Activated T-cell treated with anti-CD3 and anti-CD28 coated beads, Interleukin-2, amount 50 U/mL, for 72 hours (primary cell): ENCODE measurements around the gene NAA25. TPM values are rescaled to one million over a fixed set of nuclear protein-coding genes. Genes with fewer than 3 reads are reported as not detected.
"Not testable (repeated sequence)": the region's sequence is repeated elsewhere in the genome, so short reads cannot be mapped to it uniquely, and the experiment has no call there.

Experiments used
- ATAC-seq, 2 donors: fragments of 150-1000 bp; cut with Tn5 transposase; replicated peaks in 1 of 2; 2 replicates each; pipeline ENCODE4 v1.10.0; 2021; ENCODE audit warnings: moderate library complexity in 2 of 2, mild to moderate bottlenecking in 1 of 2
- DNase-seq, 2 donors: peaks; one replicate each; pipeline ENCODE4 v3.0.0; 2021 to 2022; ENCODE audit warnings: mixed read lengths in 1 of 2
- H3K27ac Mint-ChIP-seq: one replicate; pipeline ENCODE4 v1.8.0; 2022; ENCODE audit warnings: mild to moderate bottlenecking, moderate library complexity, mixed read lengths
- H3K27me3 Mint-ChIP-seq: one replicate; pipeline ENCODE4 v1.8.0; 2022; ENCODE audit warnings: low read depth, mixed read lengths
- H3K36me3 Mint-ChIP-seq, 2 donors: one replicate each; pipeline ENCODE4 v1.8.0; 2022; ENCODE audit warnings: mixed read lengths in 2 of 2, mild to moderate bottlenecking in 1 of 2; ENCODE audit not compliant: insufficient read depth in 2 of 2
- H3K4me1 Mint-ChIP-seq: one replicate; pipeline ENCODE4 v1.8.0; 2022; ENCODE audit warnings: low read depth, mixed read lengths
- H3K4me3 Mint-ChIP-seq, 2 donors: one replicate each; pipeline ENCODE4 v1.8.0; 2022; ENCODE audit warnings: mild to moderate bottlenecking in 2 of 2, mixed read lengths in 2 of 2, moderate library complexity in 2 of 2
- H3K9me3 Mint-ChIP-seq, 2 donors: one replicate each; pipeline ENCODE4 v1.8.0; 2022; ENCODE audit warnings: mixed read lengths in 2 of 2
- total RNA-seq, 2 donors: library from RNA; stranded (reverse); gene quantifications; one replicate each; pipeline ENCODE4 v1.2.3, GENCODE V29; 2022

NAA25 gene
- total RNA-seq, 2 donors from 2014 or later: 36.3 to 47.0 TPM

DNA sequence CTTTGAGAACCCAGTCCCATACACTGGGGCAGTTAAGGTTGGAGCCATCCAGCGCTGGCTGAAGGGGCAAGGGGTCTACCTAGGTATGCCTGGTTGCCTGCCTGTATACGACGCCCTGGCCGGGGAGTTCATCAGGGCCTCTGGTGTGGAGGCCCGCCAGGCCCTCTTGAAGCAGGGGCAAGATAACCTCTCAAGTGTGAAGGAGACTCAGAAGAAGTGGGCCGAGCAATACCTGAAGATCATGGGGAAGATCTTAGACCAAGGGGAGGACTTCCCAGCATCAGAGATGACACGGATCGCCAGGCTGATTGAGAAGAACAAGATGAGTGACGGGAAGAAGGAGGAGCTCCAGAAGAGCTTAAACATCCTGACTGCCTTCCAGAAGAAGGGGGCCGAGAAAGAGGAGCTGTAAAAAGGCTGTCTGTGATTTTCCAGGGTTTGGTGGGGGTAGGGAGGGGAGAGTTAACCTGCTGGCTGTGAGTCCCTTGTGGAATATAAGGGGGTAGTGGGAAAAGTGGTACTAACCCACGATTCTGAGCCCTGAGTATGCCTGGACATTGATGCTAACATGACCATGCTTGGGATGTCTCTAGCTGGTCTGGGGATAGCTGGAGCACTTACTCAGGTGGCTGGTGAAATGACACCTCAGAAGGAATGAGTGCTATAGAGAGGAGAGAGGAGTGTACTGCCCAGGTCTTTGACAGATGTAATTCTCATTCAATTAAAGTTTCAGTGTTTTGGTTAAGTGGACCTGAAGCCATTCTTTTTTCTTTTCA lies 86.2 kb downstream of the NAA25 start:
- no peak for DNase-seq
- Mint-ChIP-seq H3K9me3 (no peaks in the 10 kb centered on the region), H3K27me3 (no peaks in the 10 kb centered on the region), H3K36me3 (peaks cover 4 to 20% of the 10 kb centered on the region in 2 donors), H3K27ac (peak overlapping the region; percentile 3), H3K4me3 (no peak overlapping the region), H3K4me1 (peaks cover 49% of the 10 kb centered on the region)
- peak; percentile 20 to 35 for ATAC-seq

- Mint-ChIP-seq H3K4me1 (peaks cover 57% of the 10 kb centered on the region), H3K27ac (peak overlapping the region; percentile 8), H3K27me3 (no peaks in the 10 kb centered on the region), H3K4me3 (no peak overlapping the region), H3K36me3 (peaks cover 6 to 29% of the 10 kb centered on the region in 2 donors), H3K9me3 (peaks cover 2 to 3% of the 10 kb centered on the region in 2 donors)
- no peak for DNase-seq
- peak in 1 of 2 donors; percentile 28 for ATAC-seq
Observed at GRCh38 chr12:112020947-112021457, 87.6 kb downstream of the NAA25 start.

GRCh38 chr12:112018571-112019237 lies 89.9 kb downstream of the NAA25 start:
- Mint-ChIP-seq H3K27ac (peak overlapping the region; percentile 85), H3K9me3 (peaks cover 3 to 4% of the 10 kb centered on the region in 2 donors), H3K36me3 (peaks cover 12 to 30% of the 10 kb centered on the region in 2 donors), H3K4me1 (peaks cover 66% of the 10 kb centered on the region), H3K4me3 (no peak overlapping the region), H3K27me3 (no peaks in the 10 kb centered on the region)
- no peak for ATAC-seq
- no peak for DNase-seq

- Mint-ChIP-seq H3K4me3 (no peak overlapping the region), H3K27ac (peak overlapping the region; percentile 74), H3K27me3 (no peaks in the 10 kb centered on the region), H3K4me1 (peaks cover 56% of the 10 kb centered on the region), H3K9me3 (peaks cover 3 to 4% of the 10 kb centered on the region in 2 donors), H3K36me3 (peaks cover 12 to 27% of the 10 kb centered on the region in 2 donors)
- DNase-seq (no peak), ATAC-seq (no peak)
Observed at GRCh38 chr12:112017041-112017440, 91.5 kb downstream of the NAA25 start.

GRCh38 chr12:112015938-112016337 lies 92.6 kb downstream of the NAA25 start:
- Mint-ChIP-seq H3K27ac (peak overlapping the region; percentile 74), H3K9me3 (peaks cover 3 to 4% of the 10 kb centered on the region in 2 donors), H3K27me3 (no peaks in the 10 kb centered on the region), H3K4me1 (peaks cover 64% of the 10 kb centered on the region), H3K36me3 (peaks cover 13 to 29% of the 10 kb centered on the region in 2 donors), H3K4me3 (peak overlapping the region; percentile 66 to 81)
- ATAC-seq (no peak), DNase-seq (no peak)

DNA sequence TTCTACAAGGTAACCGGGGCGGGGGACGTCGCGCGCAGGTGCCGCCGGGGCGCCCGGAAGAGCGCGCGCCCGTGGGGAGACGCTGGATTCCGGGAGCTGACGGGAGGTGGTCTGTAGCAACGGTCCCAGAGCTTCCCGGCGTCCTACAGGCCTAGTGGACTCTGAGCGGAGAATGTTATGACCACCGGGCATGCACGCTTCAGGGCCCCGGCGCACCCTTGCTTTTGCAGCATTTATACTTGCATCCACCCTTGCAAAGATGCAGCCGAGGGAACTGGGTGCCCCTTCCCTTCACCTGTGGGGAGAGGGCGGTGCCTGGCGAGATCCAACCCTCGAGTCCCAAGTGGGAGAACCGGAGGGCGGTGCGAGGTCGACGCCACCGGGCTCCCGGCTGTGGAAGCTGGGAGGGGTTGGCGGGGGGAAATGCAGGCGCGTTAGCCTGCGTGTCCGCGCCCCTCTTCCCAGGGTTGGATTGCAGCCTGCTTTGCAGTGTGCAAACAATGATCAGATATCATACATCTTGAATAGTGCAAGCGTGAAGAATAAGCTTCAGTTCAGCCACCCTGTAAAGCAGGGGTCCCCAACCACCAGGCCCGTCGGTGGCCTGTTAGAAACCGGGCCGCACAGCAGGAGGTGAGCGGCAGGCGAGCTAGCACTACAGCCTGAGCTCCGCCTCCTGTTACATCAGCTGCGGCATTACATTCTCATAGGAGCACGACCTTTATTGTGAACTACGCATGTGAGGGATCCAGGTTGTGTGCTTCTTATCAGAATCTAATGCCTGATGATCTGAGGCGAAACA lies 94.8 kb downstream of the NAA25 start:
- Mint-ChIP-seq H3K4me3 (peak overlapping the region; percentile 77 to 81), H3K27ac (peak overlapping the region; percentile 76), H3K36me3 (peaks cover 13 to 29% of the 10 kb centered on the region in 2 donors), H3K27me3 (no peaks in the 10 kb centered on the region), H3K9me3 (peaks cover 3 to 4% of the 10 kb centered on the region in 2 donors), H3K4me1 (peaks cover 68% of the 10 kb centered on the region)
- peak; percentile 63 to 65 for ATAC-seq
- DNase-seq: peak; percentile 77 to 82

DNA sequence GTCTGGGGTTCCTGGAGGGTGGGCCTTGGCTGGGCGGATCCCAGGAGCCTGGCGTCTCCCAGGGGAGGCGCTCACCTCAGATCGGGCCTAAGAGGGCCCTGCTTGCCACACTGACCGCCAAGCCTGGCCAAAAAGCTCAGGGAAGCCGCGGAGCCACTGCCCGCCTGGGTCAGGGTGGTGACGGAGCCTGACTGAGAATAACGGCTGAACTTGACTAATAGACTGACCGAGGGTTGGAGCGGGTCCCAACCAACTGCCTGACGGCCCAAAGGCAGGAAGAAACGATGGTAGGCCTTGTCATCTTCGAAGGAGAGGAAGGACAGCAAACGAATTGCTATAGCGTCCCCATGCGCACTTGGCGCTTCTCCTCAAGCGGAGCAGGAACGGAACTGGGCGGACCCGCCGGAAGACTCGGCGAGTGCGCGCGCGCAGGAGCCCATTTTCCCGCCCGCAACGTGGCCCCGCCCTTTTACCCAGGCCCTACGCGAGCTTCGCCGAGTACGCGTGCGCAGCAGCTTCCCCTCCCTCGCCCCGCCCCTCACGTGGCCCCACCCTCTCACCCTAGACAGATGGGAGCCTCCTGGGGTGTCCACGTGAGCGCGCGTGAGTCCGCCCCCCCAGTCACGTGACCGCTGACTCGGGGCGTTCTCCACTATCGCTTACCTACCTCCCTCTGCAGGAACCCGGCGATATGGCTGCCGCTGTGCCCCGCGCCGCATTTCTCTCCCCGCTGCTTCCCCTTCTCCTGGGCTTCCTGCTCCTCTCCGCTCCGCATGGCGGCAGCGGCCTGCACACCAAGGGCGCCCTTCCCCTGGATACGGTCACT lies 95.6 kb downstream of the NAA25 start, which contains the start of the genes ERP29 and TMEM116:
ERP29 (plus strand) TSS at position 652 of the 826 bp plus-strand sequence; CDS start at position 692, 40 bp downstream.
TMEM116 (minus strand) TSS at position 391 of the 826 bp plus-strand sequence. CDS start 7,895 bp downstream, outside the sequence.
- Mint-ChIP-seq H3K4me3 (peak within 1 kb of the TSS; percentile 81 to 98), H3K4me1 (peaks cover 60% of the 10 kb centered on the region), H3K27me3 (no peaks in the 10 kb centered on the region), H3K36me3 (peaks cover 13 to 28% of the 10 kb centered on the region in 2 donors), H3K9me3 (peaks cover 3 to 4% of the 10 kb centered on the region in 2 donors), H3K27ac (peak within 1 kb of the TSS; percentile 95)
- DNase-seq (peak; percentile 100), ATAC-seq (peak; percentile 80 to 86)

DNA sequence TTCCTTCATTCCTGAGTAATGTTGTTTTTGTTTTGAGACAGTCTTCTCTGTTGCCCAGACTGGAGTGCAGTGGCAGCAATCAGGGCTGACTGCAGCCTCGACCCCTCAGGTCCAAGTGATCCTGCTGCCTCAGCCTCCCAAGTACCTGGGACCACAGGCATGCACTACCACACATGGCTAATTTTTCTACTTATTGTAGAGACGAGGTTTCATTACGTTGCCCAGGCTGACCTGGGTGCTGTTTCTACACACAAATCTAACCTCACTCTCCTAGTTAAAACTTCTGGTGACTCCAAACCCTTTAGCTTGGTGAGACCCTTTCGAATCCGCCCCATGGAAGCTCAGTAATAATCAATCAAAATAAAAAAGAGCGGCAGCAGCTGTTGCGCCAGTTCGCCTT lies 96.9 kb downstream of the NAA25 start:
- peaks cover 3 to 4% of the 10 kb centered on the region in 2 donors for H3K9me3 Mint-ChIP-seq
- ATAC-seq (no peak), DNase-seq (no peak)
- peak overlapping the region; percentile 81 to 98 for H3K4me3 Mint-ChIP-seq
- peaks cover 52% of the 10 kb centered on the region for H3K4me1 Mint-ChIP-seq
- peaks cover 13 to 25% of the 10 kb centered on the region in 2 donors for H3K36me3 Mint-ChIP-seq
- H3K27ac Mint-ChIP-seq: peak overlapping the region; percentile 95
- H3K27me3 Mint-ChIP-seq: no peaks in the 10 kb centered on the region

GRCh38 chr12:112010415-112011344 lies 97.9 kb downstream of the NAA25 start:
- peaks cover 52% of the 10 kb centered on the region for H3K4me1 Mint-ChIP-seq
- ATAC-seq (no peak), DNase-seq (no peak)
- H3K27me3 Mint-ChIP-seq: no peaks in the 10 kb centered on the region
- no peaks in the 10 kb centered on the region for H3K9me3 Mint-ChIP-seq
- H3K36me3 Mint-ChIP-seq: peaks cover 7 to 15% of the 10 kb centered on the region in 2 donors
- peak overlapping the region; percentile 81 to 98 for H3K4me3 Mint-ChIP-seq
- peak overlapping the region; percentile 95 for H3K27ac Mint-ChIP-seq

- peaks cover 4 to 12% of the 10 kb centered on the region in 2 donors for H3K36me3 Mint-ChIP-seq
- H3K4me3 Mint-ChIP-seq, ATAC-seq, H3K27ac Mint-ChIP-seq, H3K27me3 Mint-ChIP-seq, DNase-seq, H3K9me3 Mint-ChIP-seq: not testable (repeated sequence)
- peaks cover 47% of the 10 kb centered on the region for H3K4me1 Mint-ChIP-seq
Observed at GRCh38 chr12:112009596-112009995, 99.0 kb downstream of the NAA25 start.

DNA sequence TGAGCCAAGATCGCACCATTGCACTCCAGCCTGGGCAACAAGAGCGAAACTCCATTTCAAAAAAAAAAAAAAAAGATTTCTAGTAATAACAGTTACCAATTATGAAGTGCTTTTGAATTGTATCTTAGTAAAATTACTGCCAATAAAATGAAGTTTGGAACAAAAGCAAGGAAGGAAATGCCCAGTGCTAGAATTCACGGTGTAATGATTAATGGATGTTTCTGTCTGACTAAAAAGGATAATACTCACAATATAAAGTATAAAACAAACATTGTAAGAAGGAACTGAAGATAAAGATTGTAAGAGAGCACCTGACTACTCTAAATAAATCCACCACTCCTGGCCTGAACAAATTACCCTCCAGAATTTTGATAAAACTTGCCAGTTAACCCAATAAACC lies 99.7 kb downstream of the NAA25 start:
- no peak overlapping the region for H3K27ac Mint-ChIP-seq
- H3K4me3 Mint-ChIP-seq: no peak overlapping the region
- peaks cover 43% of the 10 kb centered on the region for H3K4me1 Mint-ChIP-seq
- ATAC-seq (no peak), DNase-seq (no peak)
- H3K36me3 Mint-ChIP-seq: peaks cover 2 to 11% of the 10 kb centered on the region in 2 donors
- no peaks in the 10 kb centered on the region for H3K27me3 Mint-ChIP-seq
- no peaks in the 10 kb centered on the region for H3K9me3 Mint-ChIP-seq
